Measurements from ENCODE around the gene EPHB1. TPM values are rescaled to one million over a fixed set of nuclear protein-coding genes. Genes with fewer than 3 reads are reported as not detected.

Gene EPHB1
- polyA plus RNA-seq, 1 donor from 2014 or later, result 18.7 TPM

- Histone ChIP-seq H3K9ac (ENCODE audit: low read length) (no peak overlapping the region), H3K36me3 (ENCODE audit: insufficient read depth, low read length) (no peaks in the 10 kb centered on the region), H3K4me2 (ENCODE audit: low read length) (no peak overlapping the region), H3K9me2 (ENCODE audit: insufficient read depth, low read length) (no peaks in the 10 kb centered on the region), H3K9me3 (ENCODE audit: low read length) (no peaks in the 10 kb centered on the region), H3K4me3 (ENCODE audit: low read length) (no peak overlapping the region), H3K79me2 (replicated peaks; ENCODE audit: insufficient read depth, low read length) (no peaks in the 10 kb centered on the region), H3K27me3 (ENCODE audit: insufficient read depth, low read depth, low read length) (no peaks in the 10 kb centered on the region), H3K27ac (ENCODE audit: low read length) (no peak overlapping the region), H4K20me1 (ENCODE audit: insufficient read depth) (no peaks in the 10 kb centered on the region), H3F3A (ENCODE audit: insufficient read depth, low read length, poor library complexity, severe bottlenecking) (no peaks in the 10 kb centered on the region), H2AFZ (ENCODE audit: low read depth, low read length) (no peak overlapping the region)
- TF ChIP-seq TAF1 (IDR thresholded peaks at IDR 0.05; ENCODE audit: low read depth), result no peak
- TF ChIP-seq REST (IDR thresholded peaks at IDR 0.05; ENCODE audit: borderline replicate concordance), result no peak
- no peak for TF ChIP-seq CTCF (IDR thresholded peaks at IDR 0.05; ENCODE audit: poor library complexity, severe bottlenecking)
- no peak for TF ChIP-seq RAD21 (conservative IDR thresholded peaks at IDR 0.05)
- no peak for TF ChIP-seq EP300 (conservative IDR thresholded peaks at IDR 0.05; ENCODE audit: poor library complexity, severe bottlenecking)
- no peak for TF ChIP-seq MXI1 (conservative IDR thresholded peaks at IDR 0.05; ENCODE audit: poor library complexity, severe bottlenecking)
- no peak for TF ChIP-seq EZH2 (IDR thresholded peaks at IDR 0.05; ENCODE audit: borderline replicate concordance, insufficient read depth, low read length, poor library complexity, severe bottlenecking)
- TF ChIP-seq SMC3 (conservative IDR thresholded peaks at IDR 0.05; ENCODE audit: poor library complexity), result no peak
- TF ChIP-seq POLR2AphosphoS5 (IDR thresholded peaks at IDR 0.05), result no peak
Measured at GRCh38 chr3:135147657-135148056, 352.6 kb downstream of the EPHB1 start.

- H3K27ac ChIP-seq (ENCODE audit: low read length), result no peak overlapping the region
- no peak for TF ChIP-seq MXI1 (conservative IDR thresholded peaks at IDR 0.05; ENCODE audit: poor library complexity, severe bottlenecking)
- TF ChIP-seq SMC3 (conservative IDR thresholded peaks at IDR 0.05; ENCODE audit: poor library complexity), result no peak
- TF ChIP-seq CTCF (IDR thresholded peaks at IDR 0.05; ENCODE audit: poor library complexity, severe bottlenecking), result no peak
- TF ChIP-seq EZH2 (IDR thresholded peaks at IDR 0.05; ENCODE audit: borderline replicate concordance, insufficient read depth, low read length, poor library complexity, severe bottlenecking), result no peak
- no peak for TF ChIP-seq POLR2AphosphoS5 (IDR thresholded peaks at IDR 0.05)
- no peak for TF ChIP-seq EP300 (conservative IDR thresholded peaks at IDR 0.05; ENCODE audit: poor library complexity, severe bottlenecking)
- TF ChIP-seq TAF1 (IDR thresholded peaks at IDR 0.05; ENCODE audit: low read depth), result no peak
- TF ChIP-seq RAD21 (conservative IDR thresholded peaks at IDR 0.05), result no peak
- TF ChIP-seq REST (IDR thresholded peaks at IDR 0.05; ENCODE audit: borderline replicate concordance), result no peak
- no peak overlapping the region for H3K4me3 ChIP-seq (ENCODE audit: low read length)
- H3K79me2 ChIP-seq (replicated peaks; ENCODE audit: insufficient read depth, low read length), result no peaks in the 10 kb centered on the region
- H3K27me3 ChIP-seq (ENCODE audit: insufficient read depth, low read depth, low read length), result no peaks in the 10 kb centered on the region
- no peaks in the 10 kb centered on the region for H3F3A ChIP-seq (ENCODE audit: insufficient read depth, low read length, poor library complexity, severe bottlenecking)
- H3K4me2 ChIP-seq (ENCODE audit: low read length), result no peak overlapping the region
- no peaks in the 10 kb centered on the region for H3K36me3 ChIP-seq (ENCODE audit: insufficient read depth, low read length)
- no peak overlapping the region for H3K9ac ChIP-seq (ENCODE audit: low read length)
- H3K9me3 ChIP-seq (ENCODE audit: low read length), result no peaks in the 10 kb centered on the region
- H3K9me2 ChIP-seq (ENCODE audit: insufficient read depth, low read length), result no peaks in the 10 kb centered on the region
- no peaks in the 10 kb centered on the region for H4K20me1 ChIP-seq (ENCODE audit: insufficient read depth)
- no peak overlapping the region for H2AFZ ChIP-seq (ENCODE audit: low read depth, low read length)
Measured at GRCh38 chr3:135148398-135149020, 353.4 kb downstream of the EPHB1 start.
